GM18873 (cell line): ENCODE results near the gene MAP3K14.

Experiments used
- ATAC-seq: cut with Tn5 transposase; IDR thresholded peaks from one replicate; pipeline ENCODE4 v1.9.1; 2021; ENCODE audit warnings: mild to moderate bottlenecking, moderate library complexity, moderate number of reproducible peaks; ENCODE audit not compliant: unreplicated experiment, low FRiP score

Gene MAP3K14

GRCh38 chr17:45225051-45225700 is 91.6 kb downstream of the MAP3K14 start:
- no peak for ATAC-seq

GRCh38 chr17:45224671-45225050 is 92.2 kb downstream of the MAP3K14 start:
- no peak for ATAC-seq

- ATAC-seq, result no peak
These were observed 93.0 kb downstream of the MAP3K14 start for GRCh38 chr17:45223539-45224528.

GRCh38 chr17:45222996-45223538 is 93.8 kb downstream of the MAP3K14 start:
- ATAC-seq, result no peak

- no peak for ATAC-seq
These were observed 94.4 kb downstream of the MAP3K14 start for GRCh38 chr17:45222289-45222995.

GRCh38 chr17:45222014-45222288 is 94.9 kb downstream of the MAP3K14 start:
- ATAC-seq, result no peak

GRCh38 chr17:45221081-45222013 is 95.5 kb downstream of the MAP3K14 start, which contains the start of gene FMNL1:
Gene FMNL1, plus strand, starts transcription at chr17:45221885. Its CDS starts 240 bp downstream, at chr17:45222125.
- no peak for ATAC-seq

DNA sequence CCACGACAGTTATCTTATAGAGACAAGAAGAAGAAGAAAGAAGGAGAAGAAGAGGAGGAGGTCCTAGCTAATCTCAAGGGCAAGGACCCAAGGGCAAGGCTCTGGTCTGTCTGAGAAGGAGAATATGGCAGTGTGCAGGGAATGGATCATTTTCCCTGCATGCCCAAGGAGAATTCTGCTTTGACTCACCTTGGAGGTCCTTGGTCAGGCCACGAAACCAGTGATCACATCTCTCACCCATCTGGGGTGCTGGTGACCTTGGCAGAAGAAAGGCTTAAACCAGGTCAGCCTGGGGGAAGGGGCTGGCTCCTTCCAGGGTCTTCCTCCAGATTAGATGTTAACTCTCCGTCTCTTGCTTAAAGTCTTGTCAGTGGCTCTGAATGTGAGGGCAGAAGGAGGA is 96.7 kb downstream of the MAP3K14 start:
- no peak for ATAC-seq

- ATAC-seq, result no peak
These were observed 97.7 kb downstream of the MAP3K14 start for GRCh38 chr17:45218895-45219661.
